ENCODE results near the gene SLC26A11. TPM values are rescaled to one million over a fixed set of nuclear protein-coding genes. Genes with fewer than 3 reads are reported as not detected.
"Not testable (repeated sequence)": the region's sequence is repeated elsewhere in the genome, so short reads cannot be mapped to it uniquely, and the experiment has no call there.

SLC26A11 gene
- total RNA-seq, 4 donors from 2014 or later = 11.3 to 13.8 (median 12.7) TPM

- Histone ChIP-seq H3K27me3 (no peaks in the 10 kb centered on the region), H3K36me3 (peaks cover 4 to 44% (median 23%) of the 10 kb centered on the region in 4 donors), H3K4me1 (peaks cover 5 to 20% (median 18%) of the 10 kb centered on the region in 4 donors), H3K4me3 (no peak overlapping the region), H3K27ac (replicated peaks in 1 of 4) (peak overlapping the region in 3 of 4 donors; percentile 57 to 68 (median 66)), H3K9me3 (no peaks in the 10 kb centered on the region)
- WGBS = 70% methylated on average over 13 of the region's 13 CpGs
- no peak for DNase-seq (ENCODE audit: extremely low spot score)
- intact Hi-C loops (cut with DNase I) = no loop called here
- TF ChIP-seq EP300 (IDR thresholded peaks at IDR 0.05) (peak; percentile 76), CTCF (IDR thresholded peaks at IDR 0.05) (no peak), POLR2AphosphoS5 (IDR thresholded peaks at IDR 0.05) (peak; percentile 56 to 71)
These were observed 34.4 kb downstream of the SLC26A11 start for GRCh38 chr17:80254396-80255251.

GRCh38 chr17:80256034-80256350 is 35.8 kb downstream of the SLC26A11 start:
- Histone ChIP-seq H3K4me1 (peaks cover 6 to 24% (median 23%) of the 10 kb centered on the region in 4 donors), H3K9me3 (no peaks in the 10 kb centered on the region), H3K27me3 (no peaks in the 10 kb centered on the region), H3K36me3 (peaks cover 4 to 30% (median 20%) of the 10 kb centered on the region in 4 donors), H3K4me3 (no peak overlapping the region), H3K27ac (replicated peaks in 1 of 4) (peak overlapping the region in 1 of 4 donors; percentile 68)
- no peak for TF ChIP-seq EP300 (IDR thresholded peaks at IDR 0.05)
- TF ChIP-seq CTCF (IDR thresholded peaks at IDR 0.05) = no peak
- TF ChIP-seq POLR2A (IDR thresholded peaks at IDR 0.05; ENCODE audit: low read depth) = no peak
- intact Hi-C loops (cut with DNase I) = no loop called here
- WGBS = 97% methylated on average over 5 of the region's 5 CpGs
- DNase-seq (ENCODE audit: extremely low spot score) = no peak

- Histone ChIP-seq H3K27me3 (no peaks in the 10 kb centered on the region), H3K4me3 (no peak overlapping the region), H3K9me3 (no peaks in the 10 kb centered on the region), H3K27ac (replicated peaks in 1 of 4) (peak overlapping the region in 1 of 4 donors; percentile 95), H3K36me3 (peaks cover under 1 to 13% (median 10%) of the 10 kb centered on the region in 4 donors), H3K4me1 (peaks cover 20 to 39% (median 38%) of the 10 kb centered on the region in 4 donors)
- intact Hi-C loops (cut with DNase I) = no loop called here
- 81% methylated on average over 14 of the region's 14 CpGs for WGBS
- no peak for TF ChIP-seq POLR2A (IDR thresholded peaks at IDR 0.05; ENCODE audit: low read depth)
- TF ChIP-seq EP300 (IDR thresholded peaks at IDR 0.05) = no peak
- no peak for TF ChIP-seq CTCF (IDR thresholded peaks at IDR 0.05)
- no peak for TF ChIP-seq POLR2AphosphoS5 (IDR thresholded peaks at IDR 0.05)
- no peak for DNase-seq (ENCODE audit: extremely low spot score)
These were observed 37.5 kb downstream of the SLC26A11 start for GRCh38 chr17:80257716-80258213.

GRCh38 chr17:80258296-80258695 is 38.1 kb downstream of the SLC26A11 start:
- Histone ChIP-seq H3K4me1 (peaks cover 26 to 44% (median 43%) of the 10 kb centered on the region in 4 donors), H3K27ac (replicated peaks in 1 of 4) (peak overlapping the region in 1 of 4 donors; percentile 95)
- intact Hi-C loops (cut with DNase I); H3K36me3 ChIP-seq; H3K4me3 ChIP-seq; DNase-seq (ENCODE audit: extremely low spot score); H3K9me3 ChIP-seq; H3K27me3 ChIP-seq: not testable (repeated sequence)
- WGBS = 92% methylated on average over 2 of the region's 2 CpGs

- Histone ChIP-seq H3K27me3 (no peaks in the 10 kb centered on the region), H3K36me3 (peaks cover 0 to 6% (median 5%) of the 10 kb centered on the region in 4 donors), H3K4me1 (peaks cover 35 to 55% (median 53%) of the 10 kb centered on the region in 4 donors), H3K27ac (replicated peaks in 1 of 4) (peak overlapping the region; percentile 85 to 95 (median 92)), H3K4me3 (peak overlapping the region; percentile 63 to 87 (median 78)), H3K9me3 (no peaks in the 10 kb centered on the region)
- no peak for DNase-seq (ENCODE audit: extremely low spot score)
- 33% methylated on average over 18 of the region's 18 CpGs for WGBS
- intact Hi-C loops (cut with DNase I) = loop anchor here (2.0 to 5.0 kb wide), 2 partner anchors 39 to 112 kb away; partner anchors contain the start of genes EIF4A3, SGSH and SLC26A11
- TF ChIP-seq CTCF (IDR thresholded peaks at IDR 0.05) (no peak), POLR2AphosphoS5 (IDR thresholded peaks at IDR 0.05) (no peak)
These were observed 39.3 kb downstream of the SLC26A11 start for GRCh38 chr17:80259457-80260068.

Measured in esophagus muscularis mucosa (tissue), 4 donors.